Tibial artery (tissue), 4 donors: ENCODE measurements around the gene CACNA1H.

Experiments used
- DNase-seq, 2 donors: peaks; one replicate each; pipeline ENCODE4 v3.0.0-alpha.2; 2019
- H3K27ac ChIP-seq, 2 donors: fragments of 200-600 bp; sonication (generic) in 1 of 2; 1 replicate in 1 of 2; 2 replicates in 1 of 2; pipeline ENCODE4 v1.5.1; 2018 to 2019; ENCODE audit warnings: mild to moderate bottlenecking in 1 of 2
- H3K27me3 ChIP-seq, 2 donors: fragments of 200-600 bp; sonication (generic) in 1 of 2; one replicate each; pipeline versions ENCODE4 v1.5.1 to v1.6.0; 2016 to 2019
- H3K36me3 ChIP-seq, 3 donors: fragments of 200-600 bp; sonication (generic) in 2 of 3; one replicate each; pipeline ENCODE4 v1.5.1; 2016 to 2019; ENCODE audit warnings: mild to moderate bottlenecking in 2 of 3
- H3K4me1 ChIP-seq, 4 donors: fragments of 200-600 bp; sonication (generic) in 2 of 4; 1 replicate in 3 of 4; 2 replicates in 1 of 4; pipeline ENCODE4 v1.5.1; 2016 to 2019
- H3K4me3 ChIP-seq, 2 donors: fragments of 200-600 bp; sonication (generic) in 1 of 2; 1 replicate in 1 of 2; 2 replicates in 1 of 2; pipeline ENCODE4 v1.5.1; 2018 to 2019; ENCODE audit warnings: mild to moderate bottlenecking in 2 of 2
- H3K9me3 ChIP-seq, 3 donors: fragments of 200-600 bp; sonication (generic) in 1 of 3; one replicate each; pipeline ENCODE4 v1.5.1; 2016 to 2019
- intact Hi-C: fragments of 100-400 bp; cut with DNase I; formaldehyde crosslinking; loops from one replicate; pipeline ENCODE4 v1.15.0; 2023; ENCODE audit warnings: low total_unique reads
- TF ChIP-seq, protein P1 (sequence below), 2 experiments: fragments of 200-600 bp in 1 of 2; fragments of 450-650 bp in 1 of 2; IDR thresholded peaks; one replicate each; pipeline ENCODE4 v1.5.1; 2017 to 2019; ENCODE audit warnings: antibody characterized with exemption in 2 of 2, mild to moderate bottlenecking in 1 of 2, moderate library complexity in 1 of 2

Gene CACNA1H

DNA sequence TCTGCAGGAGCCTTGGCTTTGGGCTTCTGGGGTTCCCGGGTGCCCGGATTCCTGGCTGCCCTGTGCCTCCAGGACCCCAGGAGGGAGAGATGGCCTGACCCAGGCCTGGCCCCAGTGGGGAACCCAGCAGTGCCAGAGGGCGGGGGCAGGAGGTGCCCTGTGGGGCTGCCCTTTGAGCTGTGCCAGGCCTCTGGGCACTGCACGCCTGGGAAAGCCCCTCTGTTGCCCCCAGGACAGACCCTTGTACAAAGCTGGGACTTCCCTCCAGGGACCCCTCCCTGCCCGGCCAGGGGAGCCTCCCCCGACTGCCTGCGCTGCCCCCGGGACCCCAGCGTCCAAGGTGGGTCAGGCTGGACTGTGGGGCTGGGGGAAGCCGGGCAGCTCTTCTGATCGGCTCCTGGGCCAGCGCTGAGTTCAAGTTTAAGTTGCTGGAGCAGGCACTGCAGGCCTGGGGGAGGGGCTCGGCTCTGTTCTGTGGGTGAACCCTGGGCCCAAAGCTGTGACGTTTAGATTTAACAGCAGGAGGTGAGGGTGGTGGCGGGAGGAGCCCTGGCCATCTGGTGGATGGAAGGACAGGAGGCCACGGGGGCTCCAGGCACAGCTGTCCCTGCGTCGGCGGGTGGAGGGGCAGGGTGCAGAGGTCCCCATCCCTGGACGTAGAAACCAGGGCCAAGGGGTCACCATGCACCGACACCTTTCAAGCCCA, 29.2 kb upstream of the CACNA1H start:
- Histone ChIP-seq H3K36me3 (no peaks in the 10 kb centered on the region), H3K27me3 (peaks cover 0 to 72% of the 10 kb centered on the region in 2 donors), H3K9me3 (no peaks in the 10 kb centered on the region), H3K4me1 (peaks cover 0 to 4% (median 0%) of the 10 kb centered on the region in 4 donors), H3K27ac (no peak overlapping the region), H3K4me3 (no peak overlapping the region)
- intact Hi-C loops: no loop called here
- TF ChIP-seq, protein P1, sequence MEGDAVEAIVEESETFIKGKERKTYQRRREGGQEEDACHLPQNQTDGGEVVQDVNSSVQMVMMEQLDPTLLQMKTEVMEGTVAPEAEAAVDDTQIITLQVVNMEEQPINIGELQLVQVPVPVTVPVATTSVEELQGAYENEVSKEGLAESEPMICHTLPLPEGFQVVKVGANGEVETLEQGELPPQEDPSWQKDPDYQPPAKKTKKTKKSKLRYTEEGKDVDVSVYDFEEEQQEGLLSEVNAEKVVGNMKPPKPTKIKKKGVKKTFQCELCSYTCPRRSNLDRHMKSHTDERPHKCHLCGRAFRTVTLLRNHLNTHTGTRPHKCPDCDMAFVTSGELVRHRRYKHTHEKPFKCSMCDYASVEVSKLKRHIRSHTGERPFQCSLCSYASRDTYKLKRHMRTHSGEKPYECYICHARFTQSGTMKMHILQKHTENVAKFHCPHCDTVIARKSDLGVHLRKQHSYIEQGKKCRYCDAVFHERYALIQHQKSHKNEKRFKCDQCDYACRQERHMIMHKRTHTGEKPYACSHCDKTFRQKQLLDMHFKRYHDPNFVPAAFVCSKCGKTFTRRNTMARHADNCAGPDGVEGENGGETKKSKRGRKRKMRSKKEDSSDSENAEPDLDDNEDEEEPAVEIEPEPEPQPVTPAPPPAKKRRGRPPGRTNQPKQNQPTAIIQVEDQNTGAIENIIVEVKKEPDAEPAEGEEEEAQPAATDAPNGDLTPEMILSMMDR (IDR thresholded peaks at IDR 0.05): no peak
- DNase-seq: no peak

DNA sequence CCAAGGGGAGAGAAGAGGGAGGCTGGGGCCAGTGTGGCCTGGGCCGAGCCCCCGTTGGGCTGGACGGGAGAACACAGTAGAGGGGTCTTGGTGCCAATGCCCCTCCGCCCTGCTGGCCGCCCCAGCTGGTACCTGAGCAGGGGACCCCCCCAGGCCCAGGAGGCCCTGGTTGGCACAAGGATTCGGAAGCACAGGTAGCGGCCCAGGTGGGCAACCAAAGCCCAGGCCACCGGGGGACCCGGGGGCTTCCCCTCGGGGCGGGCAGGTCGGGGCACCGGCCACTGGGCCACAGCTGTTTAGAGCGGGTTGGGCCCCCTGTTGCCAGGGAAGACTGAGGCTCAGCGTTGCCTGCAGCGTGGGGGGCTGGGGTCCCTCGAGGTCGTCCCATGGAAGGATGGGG, 28.6 kb upstream of the CACNA1H start:
- intact Hi-C loops: no loop called here
- Histone ChIP-seq H3K27ac (no peak overlapping the region), H3K4me1 (peaks cover 0 to 4% (median 0%) of the 10 kb centered on the region in 4 donors), H3K36me3 (no peaks in the 10 kb centered on the region), H3K9me3 (no peaks in the 10 kb centered on the region), H3K4me3 (no peak overlapping the region), H3K27me3 (peaks cover 0 to 65% of the 10 kb centered on the region in 2 donors)
- TF ChIP-seq, protein P1 (IDR thresholded peaks at IDR 0.05): no peak
- DNase-seq: no peak

DNA sequence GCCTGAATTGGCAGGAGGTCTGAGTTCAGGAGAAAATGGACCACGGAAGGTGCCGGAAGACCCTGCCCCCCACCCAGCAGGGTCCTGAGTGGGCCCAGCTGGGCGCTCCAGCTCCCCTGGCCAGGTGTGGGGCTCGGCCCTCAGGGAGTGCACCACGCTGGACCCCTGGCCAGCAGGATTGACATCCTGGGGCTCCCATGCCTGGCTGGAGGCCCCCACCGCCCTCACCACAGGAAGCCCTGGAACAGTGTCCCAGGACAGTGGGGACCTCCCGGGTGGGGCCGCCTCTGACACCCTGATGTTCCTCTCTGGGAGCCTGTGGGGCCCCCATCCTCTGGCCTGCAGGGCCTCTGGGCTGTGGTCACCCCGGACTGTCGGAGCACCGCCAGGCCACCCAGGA, 28.1 kb upstream of the CACNA1H start:
- Histone ChIP-seq H3K27ac (no peak overlapping the region), H3K4me1 (peaks cover 0 to 4% (median 0%) of the 10 kb centered on the region in 4 donors), H3K4me3 (no peak overlapping the region), H3K36me3 (no peaks in the 10 kb centered on the region), H3K9me3 (no peaks in the 10 kb centered on the region), H3K27me3 (peaks cover 0 to 64% of the 10 kb centered on the region in 2 donors)
- intact Hi-C loops: no loop called here
- TF ChIP-seq, protein P1 (IDR thresholded peaks at IDR 0.05): no peak
- DNase-seq: no peak

DNA sequence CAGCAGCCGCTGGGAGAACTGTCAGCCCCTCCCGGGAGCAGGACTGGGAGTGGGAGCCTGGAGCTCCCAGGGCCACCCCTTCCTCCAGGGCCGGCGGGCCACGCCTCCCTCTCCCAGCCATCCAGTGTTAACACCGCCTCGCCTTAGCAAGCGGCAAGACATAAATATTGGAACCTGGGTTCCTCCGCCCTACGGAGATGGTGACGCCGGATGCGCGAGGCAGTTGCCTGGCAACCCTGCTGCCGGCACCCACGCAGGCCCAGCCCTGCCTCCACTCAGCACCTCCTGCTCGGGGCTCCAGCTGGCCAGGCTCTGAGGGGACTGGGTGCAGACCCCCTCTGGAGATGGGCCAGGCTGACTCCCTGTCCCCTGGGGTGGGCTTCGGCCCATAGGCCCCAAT, 27.4 kb upstream of the CACNA1H start:
- intact Hi-C loops: no loop called here
- H3K9me3 ChIP-seq: no peaks in the 10 kb centered on the region
- H3K36me3 ChIP-seq: no peaks in the 10 kb centered on the region
- DNase-seq: no peak
- TF ChIP-seq, protein P1 (IDR thresholded peaks at IDR 0.05): no peak
- no peak overlapping the region for H3K27ac ChIP-seq
- no peak overlapping the region for H3K4me3 ChIP-seq
- peaks cover 0 to 4% (median 0%) of the 10 kb centered on the region in 4 donors for H3K4me1 ChIP-seq
- H3K27me3 ChIP-seq: peaks cover 0 to 59% of the 10 kb centered on the region in 2 donors

DNA sequence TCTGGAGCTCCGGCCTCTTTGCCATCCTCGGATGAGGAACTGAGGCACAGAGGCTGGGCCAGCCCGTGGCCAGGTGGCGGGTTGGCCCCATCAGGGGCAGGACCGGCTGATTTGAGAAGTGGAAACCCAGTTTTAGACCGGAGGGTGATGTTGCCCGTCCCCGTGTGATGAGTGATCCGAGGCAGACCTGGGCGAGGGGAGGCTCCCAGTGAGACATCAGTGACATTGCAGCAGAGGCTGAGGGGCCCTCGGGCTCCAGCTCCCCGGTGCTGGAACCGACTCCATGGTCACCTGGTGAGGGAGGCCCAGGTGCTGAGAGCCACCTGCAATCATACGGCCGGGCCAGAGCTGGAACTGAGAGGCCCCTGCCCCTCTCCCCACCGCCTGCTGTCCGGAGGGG, 26.9 kb upstream of the CACNA1H start:
- no peak overlapping the region for H3K27ac ChIP-seq
- peaks cover 0 to 55% of the 10 kb centered on the region in 2 donors for H3K27me3 ChIP-seq
- intact Hi-C loops: no loop called here
- H3K4me1 ChIP-seq: peaks cover 0 to 4% (median 0%) of the 10 kb centered on the region in 4 donors
- TF ChIP-seq, protein P1 (IDR thresholded peaks at IDR 0.05): no peak
- H3K36me3 ChIP-seq: no peaks in the 10 kb centered on the region
- H3K9me3 ChIP-seq: no peaks in the 10 kb centered on the region
- no peak overlapping the region for H3K4me3 ChIP-seq
- DNase-seq: no peak
